HFFc6 (cell line): ENCODE data around the gene GPC6. TPM values are rescaled to one million over a fixed set of nuclear protein-coding genes. Genes with fewer than 3 reads are reported as not detected.

Experiments used
- DNase-seq: peaks from one replicate; pipeline ENCODE4 v3.0.0-alpha.2; 2018
- H3K27ac Mint-ChIP-seq: 2 replicates; pipeline ENCODE4 v1.8.0; 2020; ENCODE audit warnings: mild to moderate bottlenecking, mixed read lengths
- H3K27me3 Mint-ChIP-seq: 2 replicates; pipeline ENCODE4 v1.8.0; 2021; ENCODE audit warnings: mild to moderate bottlenecking, moderate library complexity, mixed read lengths; ENCODE audit not compliant: insufficient read depth
- H3K36me3 Mint-ChIP-seq: 2 replicates; pipeline ENCODE4 v1.8.0; 2021; ENCODE audit warnings: low read depth, mixed read lengths
- H3K4me1 Mint-ChIP-seq: 2 replicates; pipeline ENCODE4 v1.8.0; 2020; ENCODE audit warnings: low read depth, mixed read lengths
- H3K4me3 Mint-ChIP-seq: 2 replicates; pipeline ENCODE4 v1.8.0; 2020; ENCODE audit warnings: mild to moderate bottlenecking, moderate library complexity, mixed read lengths
- H3K9me3 Mint-ChIP-seq: 2 replicates; pipeline ENCODE4 v1.8.0; 2020; ENCODE audit warnings: mild to moderate bottlenecking, mixed read lengths
- CTCF ChIP-seq: fragments of 200-600 bp; sonication (generic); IDR thresholded peaks from 2 replicates; pipeline ENCODE4 v1.5.0; 2021; ENCODE audit warnings: antibody characterized with exemption, mild to moderate bottlenecking
- total RNA-seq, 6 experiments: library from RNA; stranded (reverse); fragmentation: NEBNext Ultra II Directional; extraction: Animal tissue kit (Norgen Biotek cat#: 25700); gene quantifications; 2 replicates in 1 of 6; 3 replicates in 5 of 6; pipeline ENCODE4 v1.2.3, GENCODE V29; 2021

GPC6 gene
- total RNA-seq, 6 experiments from 2014 or later, result 3.0 to 5.3 (median 4.4) TPM

GRCh38 chr13:93372856-93373255 lies 146.2 kb downstream of the GPC6 start:
- Mint-ChIP-seq H3K4me3 (no peak overlapping the region), H3K4me1 (no peaks in the 10 kb centered on the region), H3K27ac (no peak overlapping the region), H3K27me3 (no peaks in the 10 kb centered on the region; the same call in 1 of the 2 replicates), H3K36me3 (no peaks in the 10 kb centered on the region), H3K9me3 (no peaks in the 10 kb centered on the region)
- no peak for DNase-seq
- TF ChIP-seq CTCF, result no peak

DNA sequence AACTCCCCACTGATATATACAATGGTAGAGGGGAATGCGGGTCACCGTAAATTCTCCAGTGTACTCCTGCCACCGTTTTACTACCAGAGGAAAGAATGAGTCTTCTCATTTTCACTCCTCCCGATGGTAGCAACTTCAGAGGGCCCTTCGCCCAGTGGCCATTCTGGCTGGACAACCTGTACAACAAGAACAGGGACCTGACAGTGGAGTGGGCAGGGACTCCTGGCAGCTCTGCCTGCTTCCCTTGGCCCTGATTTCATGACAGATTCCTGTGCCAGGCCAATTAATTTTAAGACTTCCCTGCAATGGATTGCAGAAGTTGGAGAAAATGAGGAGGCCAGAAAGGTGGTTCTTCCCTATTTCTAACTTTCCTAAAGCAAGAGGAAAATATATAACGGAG lies 148.9 kb downstream of the GPC6 start:
- Mint-ChIP-seq H3K4me3 (no peak overlapping the region), H3K36me3 (no peaks in the 10 kb centered on the region)
- no peak for TF ChIP-seq CTCF

GRCh38 chr13:93377196-93377595 lies 150.6 kb downstream of the GPC6 start:
- Mint-ChIP-seq H3K27me3 (no peaks in the 10 kb centered on the region; the same call in 1 of the 2 replicates), H3K36me3 (no peaks in the 10 kb centered on the region), H3K4me1 (no peaks in the 10 kb centered on the region), H3K9me3 (no peaks in the 10 kb centered on the region), H3K4me3 (no peak overlapping the region), H3K27ac (no peak overlapping the region)
- DNase-seq, result no peak
- no peak for TF ChIP-seq CTCF

More for the DNA sequence above, 148.9 kb downstream of the GPC6 start:
- H3K4me1 Mint-ChIP-seq, result no peaks in the 10 kb centered on the region
- H3K27me3 Mint-ChIP-seq, result no peaks in the 10 kb centered on the region; the same call in 1 of the 2 replicates
- DNase-seq, result no peak
- no peaks in the 10 kb centered on the region for H3K9me3 Mint-ChIP-seq
- no peak overlapping the region for H3K27ac Mint-ChIP-seq

GRCh38 chr13:93378184-93378583 lies 151.6 kb downstream of the GPC6 start:
- no peak overlapping the region for H3K4me3 Mint-ChIP-seq
- no peaks in the 10 kb centered on the region for H3K4me1 Mint-ChIP-seq
- no peak overlapping the region for H3K27ac Mint-ChIP-seq
- no peaks in the 10 kb centered on the region for H3K9me3 Mint-ChIP-seq
- no peaks in the 10 kb centered on the region for H3K36me3 Mint-ChIP-seq
- no peak for DNase-seq
- H3K27me3 Mint-ChIP-seq, result no peaks in the 10 kb centered on the region; the same call in 1 of the 2 replicates
- TF ChIP-seq CTCF, result no peak

- Mint-ChIP-seq H3K4me3 (no peak overlapping the region), H3K27me3 (no peaks in the 10 kb centered on the region), H3K9me3 (no peaks in the 10 kb centered on the region), H3K36me3 (no peaks in the 10 kb centered on the region), H3K27ac (no peak overlapping the region), H3K4me1 (0 out of 2 replicates have a peak, but pooled peaks cover 8% of the 10 kb centered on the region)
- no peak for TF ChIP-seq CTCF
- no peak for DNase-seq
These were observed 159.5 kb downstream of the GPC6 start for GRCh38 chr13:93386116-93386515.

DNA sequence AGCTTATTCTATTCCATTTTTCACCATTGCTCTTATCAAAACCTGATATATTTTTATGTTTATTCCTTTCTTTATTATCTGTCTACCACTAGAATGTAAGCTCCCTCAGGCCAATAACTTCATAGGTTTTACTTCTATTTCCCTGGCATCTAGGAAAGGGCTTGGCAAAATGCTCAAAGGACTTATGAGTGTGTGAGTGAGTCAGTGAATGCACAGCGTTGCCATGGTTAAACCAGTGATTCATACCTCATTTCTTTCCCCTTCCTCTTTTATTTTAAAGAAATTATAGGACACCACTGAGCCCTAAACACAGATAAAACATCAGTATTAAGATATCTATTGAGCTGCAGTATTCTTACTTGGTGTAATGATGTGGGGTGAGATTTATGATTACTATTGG lies 162.1 kb downstream of the GPC6 start:
- 0 out of 2 replicates have a peak, but pooled peaks cover 8% of the 10 kb centered on the region for H3K4me1 Mint-ChIP-seq
- no peaks in the 10 kb centered on the region for H3K9me3 Mint-ChIP-seq
- no peaks in the 10 kb centered on the region for H3K27me3 Mint-ChIP-seq
- H3K4me3 Mint-ChIP-seq, result no peak overlapping the region
- no peak for DNase-seq
- TF ChIP-seq CTCF, result no peak
- H3K36me3 Mint-ChIP-seq, result no peaks in the 10 kb centered on the region
- no peak overlapping the region for H3K27ac Mint-ChIP-seq
